H9 (cell line): ENCODE measurements around the gene CAMKK1. TPM values are rescaled to one million over a fixed set of nuclear protein-coding genes. Genes with fewer than 3 reads are reported as not detected.

Experiments used
- DNase-seq: peaks from one replicate; pipeline ENCODE4 v3.0.0-alpha.2; 2017
- H2AFZ ChIP-seq: one replicate; pipeline ENCODE4 v1.6.1; 2013; ENCODE audit warnings: mild to moderate bottlenecking, low read length, control low read depth, moderate library complexity
- H2AK5ac ChIP-seq: 2 replicates; pipeline ENCODE4 v1.6.1; 2013; ENCODE audit warnings: low read length, control low read depth, mixed read lengths; ENCODE audit not compliant: insufficient read length
- H2BK120ac ChIP-seq: one replicate; pipeline ENCODE4 v1.6.1; 2013; ENCODE audit warnings: low read depth, mild to moderate bottlenecking, low read length, control low read depth, inconsistent platforms; ENCODE audit not compliant: poor library complexity, severe bottlenecking
- H2BK12ac ChIP-seq: 2 replicates; pipeline ENCODE4 v1.6.1; 2013; ENCODE audit warnings: low read length, control low read depth, mixed read lengths, low read depth; ENCODE audit not compliant: insufficient read length
- H2BK15ac ChIP-seq: 2 replicates; pipeline ENCODE4 v1.6.1; 2013; ENCODE audit warnings: low read depth, low read length, control low read depth
- H2BK20ac ChIP-seq: one replicate; pipeline ENCODE4 v1.6.1; 2013; ENCODE audit warnings: low read depth, mild to moderate bottlenecking, low read length, control low read depth, inconsistent platforms; ENCODE audit not compliant: poor library complexity, severe bottlenecking
- H2BK5ac ChIP-seq: 2 replicates; pipeline ENCODE4 v1.6.1; 2013; ENCODE audit warnings: low read length, control low read depth, mixed read lengths; ENCODE audit not compliant: insufficient read length
- H3K14ac ChIP-seq: 2 replicates; pipeline ENCODE4 v1.6.1; 2013; ENCODE audit warnings: low read length, control low read depth; ENCODE audit not compliant: insufficient read depth
- H3K18ac ChIP-seq: 2 replicates; pipeline ENCODE4 v1.6.1; 2013; ENCODE audit warnings: low read depth, mild to moderate bottlenecking, mixed read lengths, low read length, control low read depth; ENCODE audit not compliant: insufficient read length
- H3K23ac ChIP-seq: 2 replicates; pipeline ENCODE4 v1.6.1; 2013; ENCODE audit warnings: low read length, control low read depth, mixed read lengths, low read depth; ENCODE audit not compliant: insufficient read length
- H3K23me2 ChIP-seq: 2 replicates; pipeline ENCODE4 v1.6.1; 2013; ENCODE audit warnings: low read depth, mild to moderate bottlenecking, mixed read lengths, low read length, control low read depth; ENCODE audit not compliant: insufficient read length, poor library complexity, severe bottlenecking
- H3K27ac ChIP-seq: 2 replicates; pipeline ENCODE4 v1.5.1; 2013; ENCODE audit warnings: low read length, control low read depth, mixed read lengths, low read depth; ENCODE audit not compliant: insufficient read length
- H3K27me3 ChIP-seq: 2 replicates; pipeline ENCODE4 v1.6.1; 2013; ENCODE audit warnings: low read length, control low read depth, inconsistent platforms; ENCODE audit not compliant: insufficient read depth
- H3K4ac ChIP-seq: 2 replicates; pipeline ENCODE4 v1.6.1; 2013; ENCODE audit warnings: low read depth, mild to moderate bottlenecking, control low read depth, inconsistent platforms, low read length, moderate library complexity
- H3K4me1 ChIP-seq: 2 replicates; pipeline ENCODE4 v1.6.1; 2013; ENCODE audit warnings: low read length, control low read depth, inconsistent platforms; ENCODE audit not compliant: insufficient read depth
- H3K4me2 ChIP-seq: 2 replicates; pipeline ENCODE4 v1.6.1; 2013; ENCODE audit warnings: low read length, control low read depth, mixed read lengths; ENCODE audit not compliant: insufficient read length, insufficient read depth
- H3K56ac ChIP-seq: 2 replicates; pipeline ENCODE4 v1.6.1; 2013; ENCODE audit warnings: low read depth, mild to moderate bottlenecking, mixed read lengths, low read length, control low read depth; ENCODE audit not compliant: insufficient read length
- H3K79me1 ChIP-seq: 2 replicates; pipeline ENCODE4 v1.6.1; 2013; ENCODE audit warnings: low read depth, mild to moderate bottlenecking, moderate library complexity, low read length, control low read depth, inconsistent platforms; ENCODE audit not compliant: insufficient read depth, poor library complexity, severe bottlenecking
- H3K79me2 ChIP-seq: 2 replicates; pipeline ENCODE4 v1.6.1; 2013; ENCODE audit warnings: low read length, control low read depth, inconsistent platforms; ENCODE audit not compliant: insufficient read depth
- H3K9ac ChIP-seq: 2 replicates; pipeline ENCODE4 v1.6.1; 2013; ENCODE audit warnings: low read length, control low read depth, mixed read lengths; ENCODE audit not compliant: insufficient read length; ENCODE audit errors: extremely low read depth
- H3K9me3 ChIP-seq: one replicate; pipeline ENCODE4 v1.6.1; 2013; ENCODE audit warnings: low read depth, low read length, inconsistent platforms; ENCODE audit not compliant: control insufficient read depth
- H3T11ph ChIP-seq: one replicate; pipeline ENCODE4 v1.6.1; 2013; ENCODE audit warnings: mild to moderate bottlenecking, low read length, control low read depth, inconsistent platforms
- H4K20me1 ChIP-seq: one replicate; pipeline ENCODE4 v1.6.1; 2013; ENCODE audit not compliant: control insufficient read depth, insufficient read length, insufficient read depth
- H4K5ac ChIP-seq: 2 replicates; pipeline ENCODE4 v1.6.1; 2013; ENCODE audit warnings: low read depth, mild to moderate bottlenecking, mixed read lengths, low read length, control low read depth; ENCODE audit not compliant: insufficient read length
- H4K8ac ChIP-seq: replicated peaks from 2 replicates; pipeline ENCODE4 v1.6.1; 2013; ENCODE audit warnings: low read length, control low read depth, mixed read lengths, low read depth; ENCODE audit not compliant: insufficient read length
- H4K91ac ChIP-seq: 2 replicates; pipeline ENCODE4 v1.6.1; 2013; ENCODE audit warnings: low read depth, mild to moderate bottlenecking, moderate library complexity, mixed read lengths, low read length, control low read depth; ENCODE audit not compliant: insufficient read length
- H3K27ac Mint-ChIP-seq, 3 experiments: 2 replicates in 2 of 3; 3 replicates in 1 of 3; pipeline ENCODE4 v1.8.0; 2020 to 2021; ENCODE audit warnings: mixed read lengths in 3 of 3, mild to moderate bottlenecking in 1 of 3, moderate library complexity in 1 of 3
- H3K27me3 Mint-ChIP-seq: 2 replicates; pipeline ENCODE4 v1.8.0; 2021; ENCODE audit warnings: low read depth, mild to moderate bottlenecking, moderate library complexity, mixed read lengths
- H3K36me3 Mint-ChIP-seq, 3 experiments: 2 replicates in 2 of 3; 3 replicates in 1 of 3; pipeline ENCODE4 v1.8.0; 2020 to 2021; ENCODE audit warnings: low read depth in 3 of 3, mixed read lengths in 3 of 3; ENCODE audit not compliant: insufficient read depth in 1 of 3
- H3K4me1 Mint-ChIP-seq, 2 experiments: 2 replicates each; pipeline ENCODE4 v1.8.0; 2020; ENCODE audit warnings: mixed read lengths in 2 of 2
- H3K4me3 Mint-ChIP-seq, 2 experiments: 2 replicates in 1 of 2; 3 replicates in 1 of 2; pipeline ENCODE4 v1.8.0; 2020 to 2021; ENCODE audit warnings: mild to moderate bottlenecking in 2 of 2, mixed read lengths in 2 of 2, moderate library complexity in 1 of 2
- H3K9me3 Mint-ChIP-seq, 2 experiments: 2 replicates in 1 of 2; 3 replicates in 1 of 2; pipeline ENCODE4 v1.8.0; 2020; ENCODE audit warnings: mild to moderate bottlenecking in 2 of 2, mixed read lengths in 2 of 2, moderate library complexity in 1 of 2
- CTCF ChIP-seq: fragments of 200-600 bp; sonication (generic); conservative IDR thresholded peaks from 3 replicates; pipeline ENCODE4 v1.8.0; 2021; ENCODE audit warnings: antibody characterized with exemption, mild to moderate bottlenecking
- WGBS: extraction: QIAGEN DNeasy Blood & Tissue Kit; methylation state at CpG from one replicate; pipeline ENCODE4 v1.1.7; 2013; ENCODE audit warnings: missing lambda C conversion rate, low lambda C conversion rate, mixed read lengths; ENCODE audit not compliant: insufficient read length; ENCODE audit errors: extremely low coverage; 5-methylcytosine and 5-hydroxymethylcytosine counted together
- total RNA-seq: library from RNA; stranded (reverse); gene quantifications from 2 replicates; pipeline ENCODE4 v1.2.1, GENCODE V29; 2021

The CAMKK1 gene
- total RNA-seq, 1 experiment from 2014 or later: 6.7 TPM

- Histone ChIP-seq H2AFZ (no peak overlapping the region), H3K18ac (no peak overlapping the region), H3K23me2 (no peaks in the 10 kb centered on the region), H2BK120ac (no peak overlapping the region), H3K4me2 (no peak overlapping the region), H3K27ac (no peak overlapping the region), H4K20me1 (no peaks in the 10 kb centered on the region), H3K9ac (no peak overlapping the region), H3K79me1 (no peaks in the 10 kb centered on the region), H3K4ac (no peak overlapping the region), H2BK20ac (no peak overlapping the region), H2BK12ac (no peak overlapping the region), H2BK15ac (no peak overlapping the region), H3K56ac (no peak overlapping the region), H4K91ac (no peak overlapping the region), H3K4me1 (no peaks in the 10 kb centered on the region), H4K5ac (no peak overlapping the region), H3K23ac (no peak overlapping the region), H3K9me3 (no peaks in the 10 kb centered on the region), H3K14ac (no peak overlapping the region; the same call in 1 of the 2 replicates), H3K79me2 (no peaks in the 10 kb centered on the region), H4K8ac (no peak overlapping the region), H3K27me3 (no peaks in the 10 kb centered on the region), H3T11ph (no peak overlapping the region), H2BK5ac (no peak overlapping the region), H2AK5ac (no peak overlapping the region)
- Mint-ChIP-seq H3K27ac (no peak overlapping the region), H3K9me3 (no peaks in the 10 kb centered on the region), H3K4me3 (no peak overlapping the region), H3K4me1 (peaks cover 4 to 27% of the 10 kb centered on the region in 2 experiments; a peak in 2 of 4 replicates), H3K27me3 (no peaks in the 10 kb centered on the region), H3K36me3 (no peaks in the 10 kb centered on the region)
- no peak for TF ChIP-seq CTCF
- WGBS: no CpG with 5 or more reads among the region's 22 CpGs
- no peak for DNase-seq
These were observed 26.3 kb upstream of the CAMKK1 start for GRCh38 chr17:3919123-3919624.
